ENCODE measurements around the gene USP30.
"Not testable (repeated sequence)": the region's sequence is repeated elsewhere in the genome, so short reads cannot be mapped to it uniquely, and the experiment has no call there.

The USP30 gene

GRCh38 chr12:109052414-109053323 lies at the start of gene USP30:
USP30 (plus strand) TSS chr12:109052576; CDS start chr12:109052679, 103 bp downstream.
- DNase-seq, result peak; percentile 83

GRCh38 chr12:109004017-109004416 lies 48.4 kb upstream of the USP30 start:
- no peak for DNase-seq

- DNase-seq, result no peak
Measured at GRCh38 chr12:109009766-109010165, 42.6 kb upstream of the USP30 start.

GRCh38 chr12:109010259-109010658 lies 42.1 kb upstream of the USP30 start:
- DNase-seq, result no peak

- no peak for DNase-seq
Measured at GRCh38 chr12:109014984-109015765, 37.2 kb upstream of the USP30 start.

- no peak for DNase-seq
Measured at GRCh38 chr12:109016016-109016415, 36.4 kb upstream of the USP30 start.

GRCh38 chr12:109016978-109017377 lies 35.4 kb upstream of the USP30 start:
- DNase-seq, result no peak

GRCh38 chr12:109018296-109018695 lies 34.1 kb upstream of the USP30 start:
- no peak for DNase-seq

- no peak for DNase-seq
Measured at GRCh38 chr12:109020146-109020795, 32.1 kb upstream of the USP30 start.

GRCh38 chr12:109020796-109021380 lies 31.5 kb upstream of the USP30 start, which contains the start of gene SVOP:
SVOP (minus strand) TSS chr12:109021068; CDS start chr12:109020868, 200 bp downstream.
- peak; percentile 10 for DNase-seq

GRCh38 chr12:109027767-109028166 lies 24.6 kb upstream of the USP30 start:
- DNase-seq, result no peak

- not testable (repeated sequence) for DNase-seq
Measured at GRCh38 chr12:109028624-109029023, 23.8 kb upstream of the USP30 start.

GRCh38 chr12:109029411-109029810 lies 23.0 kb upstream of the USP30 start:
- no peak for DNase-seq

GRCh38 chr12:109033239-109034196 lies 18.9 kb upstream of the USP30 start:
- no peak for DNase-seq

GRCh38 chr12:109036975-109037374 lies 15.4 kb upstream of the USP30 start:
- no peak for DNase-seq

GRCh38 chr12:109044241-109044640 lies 8.1 kb upstream of the USP30 start:
- DNase-seq, result no peak

- no peak for DNase-seq
Measured at GRCh38 chr12:109047081-109047805, 5.1 kb upstream of the USP30 start.

GRCh38 chr12:109048706-109049105 lies 3.7 kb upstream of the USP30 start:
- DNase-seq, result not testable (repeated sequence)

- not testable (repeated sequence) for DNase-seq
Measured at GRCh38 chr12:109049794-109050193, 2.6 kb upstream of the USP30 start.

GRCh38 chr12:109052097-109052413 lies 321 bp upstream of the USP30 start:
- DNase-seq, result no peak
